SU-DHL-6 (cell line): Measurements from ENCODE around the gene SLC25A47.

Source experiments
- H2AFZ ChIP-seq: fragments of 200-600 bp; sonication (generic); 2 replicates; pipeline ENCODE4 v1.6.1; 2014; ENCODE audit warnings: low read depth, mild to moderate bottlenecking, moderate library complexity, mixed read lengths, antibody characterized with exemption, low read length; ENCODE audit not compliant: severe bottlenecking
- H3F3A ChIP-seq: fragments of 200-600 bp; shearing (Covaris generic); 2 replicates; pipeline ENCODE4 v1.6.0; 2016; ENCODE audit warnings: antibody characterized with exemption, mild to moderate bottlenecking; ENCODE audit not compliant: insufficient read depth
- H3K27ac ChIP-seq: fragments of 200-600 bp; sonication (generic); 2 replicates; pipeline ENCODE4 v1.5.1; 2016; ENCODE audit warnings: low read depth, mild to moderate bottlenecking, low read length, moderate library complexity, mixed read lengths
- H3K27me3 ChIP-seq: fragments of 200-600 bp; sonication (generic), shearing (Covaris generic); 2 replicates; pipeline ENCODE4 v1.6.0; 2014; ENCODE audit warnings: mild to moderate bottlenecking, low read length
- H3K36me3 ChIP-seq: fragments of 200-600 bp; sonication (generic); 2 replicates; pipeline ENCODE4 v1.6.1; 2014; ENCODE audit warnings: mild to moderate bottlenecking, low read length, mixed read lengths
- H3K4me2 ChIP-seq: fragments of 300-600, 200-600 bp; shearing (Covaris generic), sonication (generic); 2 replicates; pipeline ENCODE4 v1.6.0; 2014; ENCODE audit warnings: low read length, low read depth, mild to moderate bottlenecking; ENCODE audit not compliant: poor library complexity, severe bottlenecking
- H3K4me3 ChIP-seq: fragments of 200-600 bp; sonication (generic); 2 replicates; pipeline ENCODE4 v1.5.1; 2014; ENCODE audit warnings: antibody characterized with exemption, low read length, mild to moderate bottlenecking, mixed read lengths; ENCODE audit not compliant: insufficient read depth, poor library complexity, severe bottlenecking
- H3K79me2 ChIP-seq: fragments of 200-600 bp; sonication (generic); 2 replicates; pipeline ENCODE4 v1.6.1; 2014; ENCODE audit warnings: mild to moderate bottlenecking, low read length, moderate library complexity; ENCODE audit not compliant: insufficient read depth
- H3K9ac ChIP-seq: fragments of 200-600 bp; sonication (generic); 2 replicates; pipeline ENCODE4 v1.7.0; 2014; ENCODE audit warnings: mild to moderate bottlenecking, low read length
- H3K9me2 ChIP-seq: fragments of 200-600 bp; sonication (generic); replicated peaks from 2 replicates; pipeline ENCODE4 v1.6.1; 2014; ENCODE audit warnings: low read length; ENCODE audit not compliant: insufficient read depth
- H3K9me3 ChIP-seq: fragments of 200-600 bp; sonication (generic); 2 replicates; pipeline ENCODE4 v1.6.1; 2014; ENCODE audit warnings: low read length, mixed read lengths; ENCODE audit not compliant: insufficient read depth
- H4K20me1 ChIP-seq: fragments of 200-600 bp; sonication (generic); 2 replicates; pipeline ENCODE4 v1.6.1; 2014; ENCODE audit warnings: low read depth, mild to moderate bottlenecking, antibody characterized with exemption, low read length, moderate library complexity, mixed read lengths
- EZH2phosphoT487 ChIP-seq: fragments of 200-600 bp; sonication (generic), shearing (Covaris generic); conservative IDR thresholded peaks from 2 replicates; pipeline ENCODE4 v1.6.1; 2018; ENCODE audit warnings: mild to moderate bottlenecking, antibody characterized with exemption, low read length, moderate library complexity, mixed read lengths
- TF ChIP-seq, protein P1 (sequence below): fragments of 200-600 bp; sonication (generic); IDR thresholded peaks from one replicate; pipeline ENCODE4 v1.5.1; 2017; ENCODE audit warnings: antibody characterized with exemption, mild to moderate bottlenecking, low read length, moderate library complexity; ENCODE audit not compliant: insufficient read depth, poor library complexity, severe bottlenecking

Gene SLC25A47

DNA sequence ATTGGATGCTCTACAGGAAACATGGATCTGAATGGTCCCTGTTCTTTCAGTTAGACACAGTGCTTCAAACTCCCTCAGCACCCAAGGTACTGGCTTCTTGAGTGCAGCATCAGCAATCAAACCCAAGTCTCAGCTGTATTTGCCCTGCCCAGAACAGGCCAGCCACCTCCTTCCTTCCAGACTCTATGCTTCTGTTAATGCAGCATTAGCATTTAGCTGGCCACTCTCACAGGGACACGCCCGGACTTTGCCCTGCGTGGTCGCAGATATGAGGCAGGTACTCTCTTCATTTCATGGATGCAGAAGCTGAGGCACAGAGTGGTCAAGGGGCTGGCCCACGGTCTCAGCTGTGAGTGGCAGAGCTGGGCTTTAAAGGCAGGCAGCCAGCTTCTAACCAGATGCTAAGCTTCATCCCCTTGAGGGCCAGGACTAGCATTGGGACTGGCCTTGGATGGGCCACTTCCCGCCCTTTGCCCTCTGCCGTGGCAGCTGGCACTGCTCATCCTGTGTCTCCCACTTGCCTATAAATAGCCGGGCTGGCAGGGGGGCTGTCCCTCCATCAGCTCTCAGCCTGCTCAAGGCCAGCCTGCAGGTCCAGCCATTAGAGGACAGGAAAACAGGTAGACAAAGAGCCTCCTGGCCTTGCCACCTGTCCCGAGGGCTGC, 1.5 kb upstream of the SLC25A47 start:
- no peak for TF ChIP-seq EZH2phosphoT487
- TF ChIP-seq, protein P1, sequence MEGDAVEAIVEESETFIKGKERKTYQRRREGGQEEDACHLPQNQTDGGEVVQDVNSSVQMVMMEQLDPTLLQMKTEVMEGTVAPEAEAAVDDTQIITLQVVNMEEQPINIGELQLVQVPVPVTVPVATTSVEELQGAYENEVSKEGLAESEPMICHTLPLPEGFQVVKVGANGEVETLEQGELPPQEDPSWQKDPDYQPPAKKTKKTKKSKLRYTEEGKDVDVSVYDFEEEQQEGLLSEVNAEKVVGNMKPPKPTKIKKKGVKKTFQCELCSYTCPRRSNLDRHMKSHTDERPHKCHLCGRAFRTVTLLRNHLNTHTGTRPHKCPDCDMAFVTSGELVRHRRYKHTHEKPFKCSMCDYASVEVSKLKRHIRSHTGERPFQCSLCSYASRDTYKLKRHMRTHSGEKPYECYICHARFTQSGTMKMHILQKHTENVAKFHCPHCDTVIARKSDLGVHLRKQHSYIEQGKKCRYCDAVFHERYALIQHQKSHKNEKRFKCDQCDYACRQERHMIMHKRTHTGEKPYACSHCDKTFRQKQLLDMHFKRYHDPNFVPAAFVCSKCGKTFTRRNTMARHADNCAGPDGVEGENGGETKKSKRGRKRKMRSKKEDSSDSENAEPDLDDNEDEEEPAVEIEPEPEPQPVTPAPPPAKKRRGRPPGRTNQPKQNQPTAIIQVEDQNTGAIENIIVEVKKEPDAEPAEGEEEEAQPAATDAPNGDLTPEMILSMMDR: no peak
- no peaks in the 10 kb centered on the region for H4K20me1 ChIP-seq

DNA sequence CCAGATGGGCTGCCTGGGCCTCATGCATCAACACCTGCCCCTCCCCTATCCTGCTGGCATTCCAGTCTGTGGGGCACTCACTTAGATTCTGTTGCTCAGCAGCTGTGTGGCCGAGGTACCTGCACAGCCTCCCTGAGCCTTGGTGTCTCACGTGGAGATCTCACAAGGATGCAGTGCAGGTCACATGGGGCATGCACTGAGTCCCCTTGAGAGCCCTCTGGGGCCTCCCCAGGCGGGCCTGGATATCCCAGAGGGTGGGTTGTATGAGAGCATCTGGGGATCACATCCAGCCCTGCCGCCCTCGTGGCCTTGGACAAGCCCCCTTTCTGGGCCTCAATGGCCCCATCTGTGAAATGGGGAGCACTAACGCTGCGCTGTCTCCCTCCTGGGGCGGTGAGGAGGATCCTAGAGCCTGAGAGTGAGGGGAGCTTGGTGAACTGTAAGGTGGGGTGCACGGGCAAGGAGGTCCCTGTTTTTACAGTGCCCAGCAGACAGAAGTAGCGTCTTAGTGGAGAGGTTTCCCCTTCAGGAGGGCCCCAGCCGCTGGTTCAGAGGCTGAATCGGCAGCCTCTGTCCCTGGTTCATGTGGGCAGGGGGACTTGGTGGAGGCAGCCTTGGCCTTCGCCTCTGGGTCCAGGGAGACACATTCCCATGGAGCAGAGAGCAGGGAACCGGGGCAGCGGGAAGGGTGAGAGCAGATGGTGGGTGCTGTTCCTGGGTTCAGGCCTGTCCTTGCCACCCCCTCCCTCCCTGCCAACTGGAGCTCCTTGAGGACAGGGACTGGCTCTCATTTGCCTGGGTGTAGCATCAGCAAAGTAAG, 791 bp upstream of the SLC25A47 start:
- Histone ChIP-seq H3K79me2 (no peaks in the 10 kb centered on the region), H3K4me3 (no peak overlapping the region), H4K20me1 (no peaks in the 10 kb centered on the region), H3K9ac (no peak overlapping the region), H3K4me2 (no peak overlapping the region), H3K9me2 (no peaks in the 10 kb centered on the region), H3K27me3 (no peaks in the 10 kb centered on the region), H3F3A (no peaks in the 10 kb centered on the region), H2AFZ (no peak overlapping the region), H3K27ac (no peak overlapping the region), H3K36me3 (no peaks in the 10 kb centered on the region), H3K9me3 (no peaks in the 10 kb centered on the region)
- TF ChIP-seq EZH2phosphoT487: no peak
- TF ChIP-seq, protein P1: no peak

More for the DNA sequence above, 1.5 kb upstream of the SLC25A47 start:
- H3K79me2 ChIP-seq: no peaks in the 10 kb centered on the region
- no peak overlapping the region for H3K4me3 ChIP-seq
- no peaks in the 10 kb centered on the region for H3F3A ChIP-seq
- H3K9ac ChIP-seq: no peak overlapping the region
- H2AFZ ChIP-seq: no peak overlapping the region
- no peaks in the 10 kb centered on the region for H3K9me2 ChIP-seq
- H3K36me3 ChIP-seq: no peaks in the 10 kb centered on the region
- H3K27me3 ChIP-seq: no peaks in the 10 kb centered on the region
- no peaks in the 10 kb centered on the region for H3K9me3 ChIP-seq
- H3K4me2 ChIP-seq: no peak overlapping the region
- H3K27ac ChIP-seq: no peak overlapping the region

DNA sequence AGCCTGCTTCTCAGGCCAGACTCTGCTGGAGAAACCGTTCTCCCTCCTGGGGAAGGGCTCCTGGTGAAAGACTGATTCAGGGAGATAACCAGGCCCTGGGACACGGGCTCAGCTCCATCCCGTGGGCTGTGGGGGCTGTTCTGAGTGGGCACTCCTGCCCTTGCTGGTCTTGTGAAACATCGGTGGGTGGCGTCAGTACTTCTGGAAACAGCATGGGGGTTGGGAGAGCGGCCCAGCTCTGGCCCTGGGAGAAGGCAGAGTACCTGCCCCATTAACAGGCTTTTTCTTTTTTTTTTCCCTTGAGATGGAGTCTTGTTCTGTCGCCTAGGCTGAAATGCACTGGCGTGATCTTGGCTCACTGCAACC, 786 bp downstream of the SLC25A47 start:
- no peak overlapping the region for H2AFZ ChIP-seq
- no peaks in the 10 kb centered on the region for H3K9me3 ChIP-seq
- no peaks in the 10 kb centered on the region for H3K9me2 ChIP-seq
- no peaks in the 10 kb centered on the region for H3K79me2 ChIP-seq
- H3K9ac ChIP-seq: no peak overlapping the region
- no peak overlapping the region for H3K4me2 ChIP-seq
- no peaks in the 10 kb centered on the region for H3K27me3 ChIP-seq
- H4K20me1 ChIP-seq: no peaks in the 10 kb centered on the region
- no peaks in the 10 kb centered on the region for H3K36me3 ChIP-seq
- no peak overlapping the region for H3K4me3 ChIP-seq
- no peak overlapping the region for H3K27ac ChIP-seq
- H3F3A ChIP-seq: no peaks in the 10 kb centered on the region
- TF ChIP-seq, protein P1: no peak
- TF ChIP-seq EZH2phosphoT487: no peak
